Stimulated activated CD4-positive, alpha-beta T cell treated with anti-CD3 and anti-CD28 coated beads, Interleukin-15, amount 100 ng/mL, for 48 hours (primary cell): ENCODE measurements around the gene AGAP3.

Experiments used
- DNase-seq, 2 donors: peaks; one replicate each; pipeline ENCODE4 v3.0.0-alpha.2; 2020; ENCODE audit warnings: low read depth in 2 of 2

The AGAP3 gene

GRCh38 chr7:151185762-151186639 lies 99.7 kb downstream of the AGAP3 start:
- DNase-seq: no peak

- DNase-seq: no peak
Observed at GRCh38 chr7:151186640-151187408, 100.5 kb downstream of the AGAP3 start, which contains the start of gene ASB10. Gene ASB10 (minus strand): TSS chr7:151187250. CDS start chr7:151187130, 120 bp downstream.

GRCh38 chr7:151187409-151188251 lies 101.4 kb downstream of the AGAP3 start:
- no peak for DNase-seq

- DNase-seq: no peak
Observed at GRCh38 chr7:151188252-151188542, 101.9 kb downstream of the AGAP3 start.

- no peak for DNase-seq
Observed at GRCh38 chr7:151189038-151189437, 102.8 kb downstream of the AGAP3 start.

GRCh38 chr7:151191544-151191943 lies 105.3 kb downstream of the AGAP3 start:
- no peak for DNase-seq

GRCh38 chr7:151192002-151192539 lies 105.8 kb downstream of the AGAP3 start:
- no peak for DNase-seq

- no peak for DNase-seq
Observed at GRCh38 chr7:151193203-151193978, 107.1 kb downstream of the AGAP3 start.
